NT2/D1 (cell line): Measurements from ENCODE around the gene SLC16A10.

Source experiments
- YY1 ChIP-seq: IDR thresholded peaks from 2 replicates; pipeline ENCODE4 v1.6.1; 2011; ENCODE audit not compliant: insufficient read length, insufficient read depth
- ZNF274 ChIP-seq: IDR thresholded peaks from 2 replicates; pipeline ENCODE4 v1.6.1; 2011; ENCODE audit warnings: mild to moderate bottlenecking, low read depth, low read length

DNA sequence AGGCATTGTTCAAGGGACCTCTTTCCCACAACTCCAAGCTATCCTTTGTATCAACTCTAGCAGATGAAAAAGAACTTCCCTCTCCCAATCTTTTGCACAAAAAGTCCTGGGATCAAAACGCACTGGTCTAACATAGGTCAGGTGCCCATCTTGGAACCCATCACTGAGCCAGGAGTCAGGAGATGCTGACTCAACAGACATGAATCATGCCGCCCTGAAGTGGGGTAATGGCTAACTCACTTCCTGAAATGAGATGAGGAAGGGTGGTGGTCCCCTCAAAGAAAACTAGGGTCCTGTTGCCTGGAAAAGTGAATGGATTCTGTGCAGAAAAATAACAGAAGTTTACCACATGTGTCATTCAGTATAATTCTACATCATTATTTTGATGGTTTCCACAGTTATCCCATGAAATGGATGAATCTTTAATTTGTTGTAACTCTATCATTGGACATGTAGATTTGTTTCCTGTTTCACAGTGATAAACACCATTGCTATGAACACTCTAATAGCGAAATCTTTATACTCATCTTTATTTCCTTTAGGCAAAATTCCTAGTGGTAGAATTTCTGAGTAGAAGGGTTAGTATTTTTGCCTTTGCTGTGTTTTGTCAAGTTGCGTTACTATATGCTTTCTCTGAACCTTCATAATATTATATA is 151.3 kb downstream of the SLC16A10 start:
- TF ChIP-seq YY1 (no peak), ZNF274 (no peak)
